HL-60 (cell line): ENCODE data around the gene PLAGL1.
A peak's percentile ranks its signal among the peaks of the same experiment; 100 is the strongest.

Source experiments
- CTCF ChIP-seq: IDR thresholded peaks from one replicate; pipeline ENCODE4 v1.5.1; 2011; ENCODE audit warnings: low read length, control low read depth, inconsistent platforms; ENCODE audit not compliant: insufficient read depth
- GABPA ChIP-seq: IDR thresholded peaks from 2 replicates; pipeline ENCODE4 v1.6.1; 2012; ENCODE audit warnings: low read depth
- POLR2AphosphoS5 ChIP-seq: IDR thresholded peaks from 2 replicates; pipeline ENCODE4 v1.6.1; 2012; ENCODE audit warnings: low read depth
- REST ChIP-seq: IDR thresholded peaks from 2 replicates; pipeline ENCODE4 v1.6.1; 2012; ENCODE audit warnings: low read depth; ENCODE audit not compliant: insufficient replicate concordance

GRCh38 chr6:143967706-143968376 is 40.2 kb downstream of the PLAGL1 start:
- TF ChIP-seq POLR2AphosphoS5, result 0 out of 2 replicates have a peak, but pooled peaks have one; percentile 33
- TF ChIP-seq CTCF, result no peak
- no peak for TF ChIP-seq REST
- no peak for TF ChIP-seq GABPA
